NCI-H128 (cell line): ENCODE measurements around the gene MRPL52.
"Not testable (repeated sequence)": the region's sequence is repeated elsewhere in the genome, so short reads cannot be mapped to it uniquely, and the experiment has no call there.

Experiments used
- DNase-seq: peaks from one replicate; lab custom pipeline; 2025; ENCODE audit not compliant: unreplicated experiment; lab: John Stamatoyannopoulos, UW

Gene MRPL52

DNA sequence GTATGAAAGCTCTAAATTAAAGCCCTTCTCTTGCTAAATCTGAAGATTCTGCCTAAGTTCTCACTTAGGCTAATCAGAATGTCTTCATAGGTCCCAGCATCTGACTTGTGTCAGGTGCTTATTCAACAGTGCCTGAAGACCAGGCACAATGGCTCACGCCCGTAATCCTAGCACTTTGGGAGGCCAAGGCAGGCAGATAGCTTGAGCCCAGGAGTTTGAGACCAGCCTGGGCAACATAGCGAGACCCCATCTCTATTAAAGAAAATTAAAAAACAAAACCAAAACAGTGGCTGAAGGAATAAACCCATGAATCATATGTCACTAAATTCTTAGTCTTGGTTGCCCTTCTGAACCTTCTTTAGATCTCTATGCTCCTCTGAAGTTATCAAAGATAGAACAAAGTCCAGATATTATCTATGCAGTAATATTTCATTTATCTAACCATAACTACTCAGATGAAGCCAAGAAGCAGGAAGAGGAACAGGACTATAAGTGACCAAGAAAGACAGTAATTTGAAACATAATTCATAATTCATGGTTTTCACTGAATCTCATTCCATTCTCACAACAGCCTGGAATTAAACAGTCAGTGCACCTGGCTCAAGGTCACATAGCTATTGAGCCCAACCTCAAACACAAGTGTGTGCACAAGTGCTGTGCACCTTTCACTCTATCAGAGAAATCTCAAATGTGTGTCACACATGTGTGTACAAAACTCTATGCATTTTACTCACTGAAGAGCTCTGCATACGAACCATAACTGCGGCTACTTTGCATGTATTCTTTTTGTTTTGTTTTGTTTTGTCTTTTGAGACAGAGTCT, 21.1 kb upstream of the MRPL52 start:
- no peak for DNase-seq

DNA sequence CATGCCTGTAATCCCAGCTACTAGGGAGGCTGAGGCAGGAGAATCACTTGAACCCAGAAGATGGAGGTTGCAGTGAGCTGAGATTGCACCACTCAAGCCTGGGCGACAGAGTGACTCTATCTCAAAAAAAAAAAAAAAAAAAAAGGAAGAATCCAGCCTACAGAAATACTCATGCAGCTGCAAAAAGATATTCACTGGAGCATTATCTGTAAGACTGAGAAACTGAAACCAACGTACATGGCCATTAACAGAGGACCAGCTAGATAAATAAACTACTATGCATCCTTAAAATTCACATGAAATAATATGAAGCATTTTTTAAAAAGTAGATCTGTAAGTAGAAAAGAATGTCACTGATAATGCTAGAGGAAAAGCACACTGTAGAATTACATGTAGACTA, 18.0 kb upstream of the MRPL52 start:
- no peak for DNase-seq

- DNase-seq = no peak
Measured at GRCh38 chr14:22812744-22813143, 16.9 kb upstream of the MRPL52 start.

- DNase-seq = no peak
Measured at GRCh38 chr14:22813145-22813544, 16.5 kb upstream of the MRPL52 start.

- no peak for DNase-seq
Measured at GRCh38 chr14:22814373-22814772, 15.3 kb upstream of the MRPL52 start.

DNA sequence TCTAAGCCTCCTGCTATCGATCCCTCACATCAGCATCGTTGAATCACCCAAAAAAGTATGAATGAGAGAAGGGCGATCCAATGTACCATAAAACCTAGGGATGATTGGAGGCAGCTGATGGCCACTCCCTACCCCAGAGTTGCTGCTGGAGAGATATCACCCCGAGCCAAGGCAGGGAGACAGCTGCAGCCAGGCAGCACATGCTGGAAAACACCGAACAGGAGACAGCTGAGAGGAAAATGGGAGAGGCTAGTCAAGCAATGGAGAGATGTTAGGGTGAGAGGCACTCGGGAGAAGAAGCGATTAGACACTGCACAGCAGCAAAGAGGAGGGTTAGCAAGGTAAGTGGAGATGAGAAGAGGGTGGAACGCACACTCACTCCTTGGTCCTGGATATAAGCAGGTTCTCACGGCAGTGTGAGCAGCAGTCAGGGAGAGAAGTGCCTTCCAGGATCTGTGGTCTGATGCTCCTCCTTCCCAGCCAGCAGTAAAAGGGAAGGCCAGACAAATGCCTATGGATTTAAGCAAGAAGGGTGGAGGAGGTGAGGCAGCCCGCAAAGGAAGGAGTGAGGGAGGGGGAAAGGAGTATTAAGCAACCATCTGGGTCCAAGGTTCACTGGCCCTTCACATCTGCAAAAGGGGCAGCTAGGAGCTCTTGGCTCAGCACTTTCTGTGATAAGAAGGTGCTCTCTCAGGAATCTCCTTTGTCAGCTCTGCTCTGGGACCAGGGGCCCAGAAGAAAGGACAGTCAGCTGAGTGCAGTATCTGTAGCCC, 14.6 kb upstream of the MRPL52 start, which contains the start of gene SLC7A7:
TSS of gene SLC7A7 (minus strand) at position 495 of the 773 bp plus-strand sequence. CDS start 2,037 bp downstream, outside the sequence.
- DNase-seq = no peak

GRCh38 chr14:22819151-22819988, 10.3 kb upstream of the MRPL52 start:
- no peak for DNase-seq

- no peak for DNase-seq
Measured at GRCh38 chr14:22820731-22821130, 9.0 kb upstream of the MRPL52 start.

- no peak for DNase-seq
Measured at GRCh38 chr14:22821193-22822015, 8.3 kb upstream of the MRPL52 start.

DNA sequence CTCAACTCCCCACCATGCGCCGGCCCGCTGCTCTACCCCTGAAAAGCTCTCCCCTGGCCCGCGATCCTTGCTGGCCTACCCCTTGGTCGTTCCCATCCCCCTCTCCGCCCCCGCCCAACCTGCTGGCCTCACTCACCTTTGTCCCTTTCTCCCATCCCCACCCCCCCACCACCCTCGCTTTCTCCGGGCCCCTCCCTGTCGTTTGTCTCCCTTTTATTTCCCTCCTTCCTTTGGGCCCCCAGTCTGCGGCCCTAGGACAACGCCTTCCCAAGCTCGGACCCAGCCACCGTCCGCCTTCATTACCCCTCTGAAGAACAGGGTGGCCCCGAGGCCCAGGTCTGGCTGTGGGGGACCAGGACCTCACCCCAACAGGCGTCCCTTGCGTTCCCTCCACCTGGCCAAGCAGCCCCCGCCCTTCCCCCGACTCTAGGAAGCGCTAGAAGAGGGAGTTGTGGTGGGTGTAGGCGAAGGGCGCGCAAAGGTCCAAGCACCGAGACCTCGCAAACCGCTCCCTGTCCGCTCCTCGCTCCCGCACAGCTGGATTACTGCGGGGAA, 7.6 kb upstream of the MRPL52 start:
- DNase-seq = no peak

GRCh38 chr14:22822571-22823098, 7.1 kb upstream of the MRPL52 start:
- no peak for DNase-seq

DNA sequence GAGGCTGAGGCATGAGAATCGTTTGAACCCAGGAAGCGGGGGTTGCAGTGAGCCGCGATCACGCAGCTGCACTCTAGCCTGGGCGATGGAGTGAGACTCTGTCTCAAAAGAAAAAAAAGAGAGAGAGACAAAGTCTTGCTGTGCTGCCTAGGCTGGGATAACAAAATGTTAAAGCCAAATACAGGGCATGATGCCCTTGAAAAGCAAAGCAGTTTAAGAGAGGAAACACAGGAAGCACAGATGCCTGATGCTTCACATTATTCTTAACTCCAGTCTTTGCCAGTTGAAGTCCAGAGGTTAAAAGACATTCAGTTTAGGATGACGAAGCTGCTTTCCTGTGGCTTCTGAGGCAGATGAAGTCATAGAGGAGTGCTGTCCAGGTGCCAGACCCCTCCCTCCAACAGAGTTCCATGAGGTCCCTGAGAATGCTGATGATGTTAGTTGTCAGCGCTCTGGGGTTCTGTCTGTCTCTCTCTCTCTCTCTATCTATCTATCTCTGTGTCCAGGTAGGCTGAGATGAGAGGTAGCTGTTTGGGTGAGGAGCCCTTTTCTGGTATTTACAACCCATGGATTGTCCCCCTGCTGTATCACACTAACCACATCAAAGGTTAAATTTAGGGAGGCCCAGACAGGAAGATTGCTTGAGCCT, 4.9 kb upstream of the MRPL52 start:
- no peak for DNase-seq

GRCh38 chr14:22829076-22829660, 519 bp upstream of the MRPL52 start:
- not testable (repeated sequence) for DNase-seq

- no peak for DNase-seq
Measured at GRCh38 chr14:22830443-22831010, 840 bp downstream of the MRPL52 start.

DNA sequence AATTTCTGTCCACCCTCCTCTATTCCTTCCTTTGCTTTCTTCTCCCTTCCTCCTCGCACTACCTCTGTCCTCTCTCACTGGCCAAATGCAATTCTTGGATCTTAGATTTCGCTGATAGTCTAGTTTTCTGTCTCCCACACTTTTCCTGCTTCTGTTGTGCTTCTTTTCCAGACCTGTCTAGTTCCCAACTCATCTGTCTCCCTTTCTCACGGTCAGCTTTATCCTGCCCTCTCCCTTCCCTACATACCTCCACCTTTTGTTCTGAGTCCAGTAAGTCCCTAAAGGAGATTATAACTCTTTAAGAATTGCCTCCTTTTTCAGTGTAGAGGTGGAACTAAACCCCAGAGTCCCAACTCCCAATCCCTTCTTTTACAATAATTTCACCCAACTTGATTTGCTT, 5.8 kb downstream of the MRPL52 start:
- DNase-seq = no peak

DNA sequence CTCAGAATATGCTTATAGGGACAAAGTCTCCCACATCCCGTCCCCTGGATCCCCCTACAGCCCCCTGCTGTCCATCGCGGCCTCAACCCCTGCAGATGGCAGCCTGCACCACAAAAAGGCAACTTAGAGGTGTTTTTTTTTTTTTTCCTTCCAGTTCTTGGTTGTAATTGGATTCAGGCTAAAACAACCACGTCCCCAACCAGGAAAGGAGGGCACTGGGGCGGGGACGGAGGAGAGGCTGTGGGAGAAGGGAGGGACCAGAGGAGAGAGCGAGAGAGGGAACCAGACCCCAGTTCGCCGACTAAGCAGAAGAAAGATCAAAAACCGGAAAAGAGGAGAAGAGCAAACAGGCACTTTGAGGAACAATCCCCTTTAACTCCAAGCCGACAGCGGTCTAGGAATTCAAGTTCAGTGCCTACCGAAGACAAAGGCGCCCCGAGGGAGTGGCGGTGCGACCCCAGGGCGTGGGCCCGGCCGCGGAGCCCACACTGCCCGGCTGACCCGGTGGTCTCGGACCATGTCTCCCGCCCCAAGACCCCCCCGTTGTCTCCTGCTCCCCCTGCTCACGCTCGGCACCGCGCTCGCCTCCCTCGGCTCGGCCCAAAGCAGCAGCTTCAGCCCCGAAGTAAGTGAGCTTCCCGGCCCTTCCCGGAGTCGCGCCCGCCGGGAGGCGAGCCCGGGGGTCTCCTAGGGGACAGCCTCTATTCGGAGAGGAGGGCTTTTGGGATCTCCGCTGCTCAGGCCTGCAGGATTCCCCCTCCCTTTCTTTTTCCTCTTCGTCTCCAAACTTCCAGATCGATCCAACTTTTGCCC, 6.8 kb downstream of the MRPL52 start, which contains the start of gene MMP14:
TSS of gene MMP14 (plus strand) at position 285 of the 813 bp plus-strand sequence. CDS start at position 518, 233 bp downstream.
- no peak for DNase-seq

DNA sequence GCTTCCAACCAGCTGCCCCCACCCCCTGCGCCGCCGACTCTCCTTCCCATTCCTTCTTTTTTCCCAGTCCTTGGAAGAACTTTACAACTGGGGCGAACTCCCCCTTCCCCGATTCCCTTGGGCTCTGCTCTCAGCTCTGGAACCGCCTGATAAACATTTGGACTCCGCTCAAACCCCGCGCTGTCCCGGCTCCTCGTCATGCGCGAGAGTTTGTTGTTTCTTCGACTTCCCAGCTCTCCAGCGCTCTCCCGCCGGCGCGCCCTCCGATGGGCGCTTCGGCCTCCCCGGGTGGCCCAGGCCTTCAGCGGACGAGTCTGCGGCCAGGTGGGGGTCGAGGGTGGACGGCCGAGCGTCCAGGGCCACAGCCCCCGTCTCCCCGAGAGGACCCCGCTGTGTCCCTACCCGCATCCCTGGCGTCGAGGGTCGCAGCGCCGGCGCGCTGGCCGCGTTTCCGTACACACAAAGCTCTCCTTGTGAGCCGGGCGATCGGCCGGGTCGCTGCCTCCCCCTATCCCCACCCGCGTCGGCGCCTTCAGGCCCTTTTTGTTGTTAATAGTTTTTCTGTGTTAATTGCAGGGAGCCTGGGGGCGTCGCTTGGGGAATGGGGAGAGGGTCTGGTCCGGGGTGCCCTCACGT, 7.5 kb downstream of the MRPL52 start:
- no peak for DNase-seq
